BLaER1 treated with 17β-estradiol and CSF1 and Interleukin-3, amounts not matched to agents 10 nM and 100 nM (cell line): Measurements from ENCODE around the gene KRTAP29-1.
A peak's percentile ranks its signal among the peaks of the same experiment; 100 is the strongest.

Experiments
- H3K27ac ChIP-seq, 11 experiments: shearing (Covaris generic); formaldehyde crosslinking; 2 replicates each; pipeline ENCODE4 v1.8.1; 2022
- H3K27me3 ChIP-seq, 11 experiments: shearing (Covaris generic); formaldehyde crosslinking; 2 replicates each; pipeline ENCODE4 v1.8.1; 2022
- H3K36me3 ChIP-seq, 11 experiments: shearing (Covaris generic); formaldehyde crosslinking; 2 replicates each; pipeline ENCODE4 v1.8.1; 2022
- H3K4me1 ChIP-seq, 10 experiments: shearing (Covaris generic); formaldehyde crosslinking; 2 replicates each; pipeline ENCODE4 v1.8.1; 2022
- H3K4me2 ChIP-seq, 11 experiments: shearing (Covaris generic); formaldehyde crosslinking; 2 replicates each; pipeline ENCODE4 v1.8.1; 2022
- H3K4me3 ChIP-seq, 10 experiments: shearing (Covaris generic); formaldehyde crosslinking; 2 replicates each; pipeline ENCODE4 v1.8.1; 2022
- H3K9ac ChIP-seq, 11 experiments: shearing (Covaris generic); formaldehyde crosslinking; 2 replicates each; pipeline ENCODE4 v1.8.1; 2022
- H3K9me3 ChIP-seq, 11 experiments: shearing (Covaris generic); formaldehyde crosslinking; replicated peaks in 1 of 11; 2 replicates each; pipeline ENCODE4 v1.8.1; 2022
- H4K20me1 ChIP-seq, 11 experiments: shearing (Covaris generic); formaldehyde crosslinking; 2 replicates each; pipeline ENCODE4 v1.8.1; 2022
- Cebpa-rat ChIP-seq, 11 experiments: shearing (Covaris generic); IDR thresholded peaks; 2 replicates each; pipeline ENCODE4 v1.8.1; 2022

The KRTAP29-1 gene

DNA sequence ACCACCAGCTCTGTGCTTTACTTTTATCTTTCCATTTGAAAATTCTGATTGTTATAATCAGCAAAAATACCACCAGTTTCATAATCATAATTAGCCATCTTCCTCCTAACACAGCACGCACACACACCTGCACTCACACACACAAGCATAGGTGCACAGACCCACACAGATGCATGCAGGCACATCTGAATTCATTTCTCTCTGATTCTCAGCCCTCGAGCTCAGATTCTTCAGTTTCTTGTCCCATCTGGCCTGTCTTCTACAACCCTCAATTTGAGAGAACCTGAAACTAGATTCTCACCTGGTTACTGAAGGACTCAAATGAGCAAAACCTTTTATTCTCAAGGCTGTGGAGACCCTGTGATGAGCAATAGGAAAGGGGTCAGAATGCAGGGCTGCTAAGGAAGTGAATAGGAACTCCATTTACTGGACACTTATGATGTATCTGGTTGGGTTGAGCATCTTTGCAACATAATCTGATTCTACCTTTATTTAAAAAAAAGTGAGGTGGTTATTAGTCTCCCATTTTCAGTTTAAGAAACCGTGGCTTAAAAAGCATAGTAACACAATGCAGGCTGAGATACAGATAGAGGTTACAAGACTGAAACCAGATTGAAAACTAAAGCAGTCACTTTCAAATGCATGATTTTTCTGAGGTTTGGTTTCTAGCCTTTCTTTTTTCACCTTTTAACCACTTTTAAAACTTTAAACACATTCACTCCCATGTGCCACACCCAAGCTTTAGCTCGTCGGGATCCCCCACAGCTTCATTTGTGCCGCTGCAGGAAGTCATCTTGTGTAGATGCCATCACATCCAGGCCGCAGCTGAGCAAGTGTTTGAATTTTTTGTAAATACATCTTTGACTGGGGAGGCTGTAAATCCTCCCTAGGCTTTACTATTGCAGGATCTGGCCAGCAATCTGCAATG, 38.5 kb upstream of the KRTAP29-1 start:
- no peak overlapping the region for H3K4me3 ChIP-seq
- H3K36me3 ChIP-seq, result no peaks in the 10 kb centered on the region
- peak overlapping the region in 6 of 11 experiments; percentile 33 to 89 (median 79); a peak in 9 of 22 replicates for H3K27ac ChIP-seq
- peaks cover 19 to 39% (median 26%) of the 10 kb centered on the region in 10 experiments for H3K4me1 ChIP-seq
- H3K9ac ChIP-seq, result no peak overlapping the region; a peak in 1 of 22 replicates
- H3K9me3 ChIP-seq, result peaks cover 24 to 32% (median 28%) of the 10 kb centered on the region in 11 experiments
- H3K4me2 ChIP-seq, result peak overlapping the region in 7 of 11 experiments; percentile 56 to 92 (median 77); a peak in 13 of 22 replicates
- TF ChIP-seq Cebpa-rat (IDR thresholded peaks at IDR 0.05), result no peak
- H3K27me3 ChIP-seq, result no peaks in the 10 kb centered on the region
- no peaks in the 10 kb centered on the region for H4K20me1 ChIP-seq

DNA sequence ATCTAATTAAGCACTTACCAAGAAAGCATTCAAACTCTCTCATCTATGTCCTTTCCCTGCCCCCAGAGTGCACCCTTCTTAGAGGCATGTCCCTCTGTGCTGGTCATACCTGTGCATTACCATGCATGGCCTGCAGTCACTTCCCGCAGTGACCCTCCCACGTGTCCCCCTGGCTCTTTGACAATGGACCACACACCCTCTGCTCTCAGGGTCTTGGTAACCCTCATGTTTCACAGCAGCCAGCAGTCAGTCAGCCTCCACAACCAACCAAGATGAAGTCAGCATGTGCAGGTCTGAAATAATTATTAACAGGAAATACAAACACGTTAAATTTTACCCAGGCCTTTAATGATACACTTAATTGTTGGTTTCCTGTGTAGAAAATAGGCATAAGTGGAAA, 37.8 kb upstream of the KRTAP29-1 start:
- Histone ChIP-seq H3K4me1 (peaks cover 19 to 39% (median 26%) of the 10 kb centered on the region in 10 experiments), H3K36me3 (no peaks in the 10 kb centered on the region), H3K4me2 (peak overlapping the region; percentile 22 to 92 (median 62); a peak in 20 of 22 replicates), H3K27ac (peak overlapping the region in 9 of 11 experiments; percentile 33 to 89 (median 72); a peak in 14 of 22 replicates), H3K4me3 (no peak overlapping the region), H3K9ac (peak overlapping the region in 6 of 11 experiments; percentile 14 to 64 (median 56); a peak in 9 of 22 replicates), H3K27me3 (no peaks in the 10 kb centered on the region), H4K20me1 (no peaks in the 10 kb centered on the region), H3K9me3 (peaks cover 24 to 32% (median 28%) of the 10 kb centered on the region in 11 experiments)
- no peak for TF ChIP-seq Cebpa-rat (IDR thresholded peaks at IDR 0.05)

DNA sequence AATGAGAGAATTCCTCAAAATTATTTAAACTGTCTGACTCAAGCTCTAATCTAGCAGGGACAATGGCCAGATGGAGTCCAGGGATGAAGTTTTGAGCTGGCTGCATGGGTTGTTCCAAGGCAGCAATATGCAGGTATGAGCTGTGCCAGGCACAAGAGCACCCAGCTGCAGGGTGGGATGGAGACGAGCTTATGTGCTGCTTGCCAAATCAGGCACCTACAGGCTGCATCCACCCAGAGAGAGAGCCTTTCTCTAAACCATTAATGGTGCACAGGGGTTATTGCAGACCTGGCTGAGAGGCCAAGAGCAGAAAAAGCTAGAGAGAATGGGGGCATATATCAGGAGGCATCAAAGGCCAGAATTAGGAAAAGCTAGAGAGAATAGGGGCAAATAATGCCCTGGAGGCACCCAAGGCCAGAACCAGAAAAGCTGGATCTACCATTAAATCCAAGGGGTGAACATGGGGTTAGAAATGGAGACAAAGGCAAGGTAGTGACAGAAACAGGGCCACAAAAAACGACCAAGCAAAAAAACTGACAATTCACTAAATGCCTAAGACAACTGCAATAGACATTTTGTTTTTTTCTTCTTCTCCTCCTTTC, 37.0 kb upstream of the KRTAP29-1 start:
- no peaks in the 10 kb centered on the region for H3K27me3 ChIP-seq
- peak overlapping the region; percentile 22 to 92 (median 62); a peak in 21 of 22 replicates for H3K4me2 ChIP-seq
- no peaks in the 10 kb centered on the region for H4K20me1 ChIP-seq
- no peaks in the 10 kb centered on the region for H3K36me3 ChIP-seq
- no peak for TF ChIP-seq Cebpa-rat (IDR thresholded peaks at IDR 0.05)
- H3K9me3 ChIP-seq, result peaks cover 24 to 32% (median 28%) of the 10 kb centered on the region in 11 experiments
- no peak overlapping the region for H3K4me3 ChIP-seq
- peaks cover 20 to 40% (median 32%) of the 10 kb centered on the region in 10 experiments for H3K4me1 ChIP-seq
- peak overlapping the region; percentile 18 to 89 (median 70); a peak in 17 of 22 replicates for H3K27ac ChIP-seq
- H3K9ac ChIP-seq, result peak overlapping the region in 7 of 11 experiments; percentile 13 to 64 (median 59); a peak in 10 of 22 replicates

DNA sequence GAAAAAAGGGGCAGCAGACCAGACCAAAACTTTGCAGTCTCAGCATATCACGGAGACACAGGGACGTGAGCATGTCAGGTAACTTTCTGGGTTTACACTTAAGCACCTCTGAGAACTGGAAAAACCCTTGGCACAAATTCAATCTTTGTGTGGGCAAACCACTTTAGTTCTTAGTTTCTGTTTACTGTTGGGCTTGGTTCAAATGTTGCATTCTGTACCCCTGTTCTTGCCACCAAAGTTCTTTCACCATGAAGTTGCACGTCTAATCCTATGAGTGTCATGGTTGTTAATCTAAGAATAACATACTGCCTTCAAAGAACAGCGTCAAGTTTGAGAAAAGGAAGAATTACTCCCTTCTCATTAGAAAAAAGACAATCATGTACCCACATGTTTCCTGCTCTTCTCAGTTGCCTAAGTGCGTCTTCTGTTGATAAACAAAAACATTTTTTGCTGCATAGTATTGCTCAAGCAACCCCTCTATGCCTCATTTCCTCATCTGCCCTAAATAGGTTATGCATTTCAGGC, 36.4 kb upstream of the KRTAP29-1 start:
- peak in 4 of 11 experiments; percentile 50 to 78 (median 60); a peak in 4 of 22 replicates for TF ChIP-seq Cebpa-rat (IDR thresholded peaks at IDR 0.05)
- Histone ChIP-seq H3K4me2 (peak overlapping the region; percentile 7 to 92 (median 62); a peak in 20 of 22 replicates), H4K20me1 (no peaks in the 10 kb centered on the region), H3K36me3 (no peaks in the 10 kb centered on the region), H3K27ac (peak overlapping the region in 9 of 11 experiments; percentile 33 to 89 (median 72); a peak in 18 of 22 replicates), H3K9me3 (peaks cover 24 to 32% (median 28%) of the 10 kb centered on the region in 11 experiments), H3K4me1 (peaks cover 27 to 47% (median 39%) of the 10 kb centered on the region in 10 experiments), H3K4me3 (no peak overlapping the region; a peak in 1 of 20 replicates), H3K9ac (peak overlapping the region in 6 of 11 experiments; percentile 32 to 62 (median 56); a peak in 11 of 22 replicates), H3K27me3 (no peaks in the 10 kb centered on the region)

DNA sequence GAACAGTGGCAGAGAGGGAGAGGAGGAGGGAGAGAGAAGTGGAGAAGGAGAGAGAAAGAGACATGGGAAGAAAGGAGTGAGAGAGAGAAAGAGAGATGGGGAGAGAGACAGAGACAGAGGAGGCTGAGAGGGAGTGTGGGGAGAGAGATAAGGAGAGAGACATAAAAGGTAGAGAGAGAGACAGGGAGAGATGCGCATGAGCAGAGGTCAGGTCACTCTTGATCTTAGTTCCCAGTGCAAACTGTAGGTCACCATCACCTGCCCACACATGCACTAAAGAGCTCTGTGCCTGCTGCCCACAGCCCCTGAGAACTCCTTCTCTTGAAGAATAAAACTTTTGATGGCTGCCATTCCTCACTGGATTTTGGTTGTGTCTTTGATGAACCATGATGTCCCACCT, 33.1 kb upstream of the KRTAP29-1 start:
- Histone ChIP-seq H3K36me3 (no peaks in the 10 kb centered on the region), H4K20me1 (no peaks in the 10 kb centered on the region), H3K4me2 (0 out of 22 replicates have a peak overlapping the region, but pooled peaks of 1 of the 11 experiments have one; percentile 1), H3K4me3 (no peak overlapping the region), H3K9me3 (peaks cover 0 to 7% (median 0%) of the 10 kb centered on the region in 11 experiments; a peak in 2 of 22 replicates), H3K4me1 (peaks cover 31 to 49% (median 41%) of the 10 kb centered on the region in 10 experiments), H3K9ac (no peak overlapping the region), H3K27ac (peak overlapping the region in 1 of 11 experiments; percentile 64; a peak in 2 of 22 replicates), H3K27me3 (no peaks in the 10 kb centered on the region)
- TF ChIP-seq Cebpa-rat (IDR thresholded peaks at IDR 0.05), result no peak

DNA sequence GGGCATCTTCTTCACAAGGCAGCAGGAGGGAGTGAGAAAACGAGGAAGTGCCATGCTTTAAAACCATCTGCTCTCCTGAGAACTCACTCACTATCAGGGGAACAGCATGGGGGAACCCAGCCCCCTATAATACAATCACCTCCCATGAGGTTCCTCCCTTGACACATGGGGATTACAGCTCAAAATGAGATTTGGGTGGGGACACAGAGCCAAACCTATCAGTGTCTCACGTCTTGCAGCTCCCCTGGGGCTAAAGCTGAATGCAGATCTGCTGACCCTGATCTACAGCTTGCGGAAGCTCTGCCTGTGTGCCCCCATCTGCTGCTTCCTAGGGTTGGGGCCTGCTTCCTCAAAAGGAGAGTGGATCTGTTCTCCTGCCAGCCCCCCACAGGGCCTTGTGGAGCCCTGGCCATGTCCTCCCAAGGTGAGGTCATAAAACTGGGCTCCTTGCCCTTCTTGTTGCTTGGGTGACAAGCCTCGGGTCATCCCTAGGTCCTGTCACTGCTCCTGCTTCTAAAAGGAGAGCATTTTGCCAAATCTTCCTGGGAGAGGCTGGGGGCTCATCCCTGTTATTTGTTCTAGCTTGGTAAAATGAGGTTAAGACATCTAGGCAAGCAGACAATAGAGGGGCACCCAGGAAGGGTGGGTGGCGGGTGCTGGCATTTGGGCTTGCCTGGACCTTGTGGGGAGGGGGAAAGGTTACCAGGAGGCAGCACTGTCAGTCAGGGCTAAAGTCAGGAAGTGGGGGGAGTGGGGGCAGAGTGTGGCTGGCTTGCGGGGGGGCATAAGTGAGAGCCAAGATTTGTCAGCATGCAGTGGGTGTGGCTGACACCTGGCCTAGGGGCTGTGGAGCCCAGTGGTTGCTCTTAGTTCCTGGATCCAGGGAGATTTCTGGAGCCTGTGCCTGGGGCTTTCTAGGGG, 32.0 kb upstream of the KRTAP29-1 start:
- no peak for TF ChIP-seq Cebpa-rat (IDR thresholded peaks at IDR 0.05)
- H4K20me1 ChIP-seq, result no peaks in the 10 kb centered on the region
- peak overlapping the region; percentile 8 to 63 (median 40); a peak in 21 of 22 replicates for H3K4me2 ChIP-seq
- H3K4me1 ChIP-seq, result peaks cover 22 to 38% (median 30%) of the 10 kb centered on the region in 10 experiments
- H3K36me3 ChIP-seq, result no peaks in the 10 kb centered on the region
- H3K9ac ChIP-seq, result peak overlapping the region in 1 of 11 experiments; percentile 8; a peak in 1 of 22 replicates
- H3K4me3 ChIP-seq, result no peak overlapping the region
- H3K9me3 ChIP-seq, result peaks cover 0 to 7% (median 0%) of the 10 kb centered on the region in 11 experiments; a peak in 2 of 22 replicates
- H3K27me3 ChIP-seq, result no peaks in the 10 kb centered on the region
- H3K27ac ChIP-seq, result peak overlapping the region in 9 of 11 experiments; percentile 9 to 74 (median 58); a peak in 15 of 22 replicates

DNA sequence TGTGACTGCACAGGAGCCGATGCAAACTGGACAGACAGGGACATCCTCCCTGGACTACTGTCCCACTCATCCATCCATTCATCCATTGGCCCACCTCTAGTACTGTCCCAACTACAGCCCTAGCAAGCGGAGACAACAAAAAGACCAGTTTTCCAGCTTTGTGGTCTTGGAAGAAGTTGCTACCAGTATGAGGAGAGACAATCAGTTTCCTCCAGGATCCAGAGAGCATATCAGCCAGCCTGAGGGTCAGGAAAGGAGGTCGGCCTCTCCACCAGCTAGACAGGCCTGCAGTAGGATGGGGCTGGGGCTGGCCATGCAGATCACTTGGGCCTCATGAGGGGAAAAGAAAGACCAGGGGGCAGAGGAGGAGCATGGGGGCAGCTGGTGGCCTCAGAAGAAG, 31.2 kb upstream of the KRTAP29-1 start:
- Histone ChIP-seq H3K4me1 (peaks cover 14 to 30% (median 22%) of the 10 kb centered on the region in 10 experiments; a peak in 19 of 20 replicates), H3K36me3 (no peaks in the 10 kb centered on the region), H3K4me3 (no peak overlapping the region), H3K27ac (peak overlapping the region in 8 of 11 experiments; percentile 40 to 74 (median 60); a peak in 12 of 22 replicates), H3K27me3 (no peaks in the 10 kb centered on the region), H3K9ac (no peak overlapping the region), H3K9me3 (peaks cover 0 to 7% (median 0%) of the 10 kb centered on the region in 11 experiments; a peak in 2 of 22 replicates), H3K4me2 (peak overlapping the region; percentile 8 to 63 (median 40); a peak in 19 of 22 replicates), H4K20me1 (no peaks in the 10 kb centered on the region)
- TF ChIP-seq Cebpa-rat (IDR thresholded peaks at IDR 0.05), result no peak
